Prostate gland (tissue), 2 donors: ENCODE measurements around the gene PPP2R2D.

ENCODE experiments used
- POLR2AphosphoS5 ChIP-seq: sonication (generic); formaldehyde crosslinking; IDR thresholded peaks from one replicate; pipeline ENCODE4 v1.6.1; 2017; ENCODE audit warnings: antibody characterized with exemption
- TF ChIP-seq, protein P1 (sequence below), 4 experiments: fragments of 200-600 bp in 2 of 4; fragments of 450-650 bp in 2 of 4; sonication (generic) in 2 of 4; IDR thresholded peaks; 1 replicate in 3 of 4; 2 replicates in 1 of 4; pipeline ENCODE4 v1.5.1; 2016 to 2019; ENCODE audit warnings: antibody characterized with exemption in 4 of 4, mild to moderate bottlenecking in 2 of 4, moderate library complexity in 2 of 4

DNA sequence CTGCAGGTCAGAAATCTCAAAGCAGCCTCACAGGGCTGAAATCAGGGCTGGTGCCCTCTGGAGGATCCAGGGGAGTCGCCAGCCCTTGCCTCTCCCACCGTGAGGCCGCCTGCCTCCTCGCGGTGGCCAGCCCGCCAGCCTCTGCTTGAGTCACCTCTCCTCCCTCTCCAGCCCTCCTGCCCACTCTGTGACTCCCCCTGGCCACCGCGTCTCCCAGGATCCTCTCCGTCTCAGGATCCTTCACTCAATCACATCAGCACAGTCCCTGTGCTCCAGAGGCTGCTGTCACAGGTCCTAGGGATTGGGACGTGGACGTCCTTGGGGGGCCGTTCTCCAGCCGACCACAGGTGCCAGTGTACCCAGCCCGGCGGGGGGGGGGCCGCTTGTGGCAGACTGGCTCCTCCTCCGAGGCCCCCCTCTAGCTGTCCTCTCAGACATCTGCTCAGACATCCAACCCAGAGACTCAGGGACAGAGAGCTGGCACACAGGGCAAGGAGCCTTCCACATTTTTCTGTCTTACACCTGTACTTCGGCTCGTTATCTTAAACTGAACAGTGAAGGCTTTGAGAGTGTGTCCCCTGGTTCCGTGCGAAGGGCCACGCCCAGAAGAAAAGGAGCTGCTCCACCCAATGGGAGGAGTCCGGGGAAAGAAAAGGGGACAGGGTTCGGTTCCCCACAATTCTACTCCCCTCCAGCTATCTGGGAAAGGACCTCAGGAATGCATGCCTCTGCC lies 9.4 kb upstream of the PPP2R2D start:
- TF ChIP-seq, protein P1, sequence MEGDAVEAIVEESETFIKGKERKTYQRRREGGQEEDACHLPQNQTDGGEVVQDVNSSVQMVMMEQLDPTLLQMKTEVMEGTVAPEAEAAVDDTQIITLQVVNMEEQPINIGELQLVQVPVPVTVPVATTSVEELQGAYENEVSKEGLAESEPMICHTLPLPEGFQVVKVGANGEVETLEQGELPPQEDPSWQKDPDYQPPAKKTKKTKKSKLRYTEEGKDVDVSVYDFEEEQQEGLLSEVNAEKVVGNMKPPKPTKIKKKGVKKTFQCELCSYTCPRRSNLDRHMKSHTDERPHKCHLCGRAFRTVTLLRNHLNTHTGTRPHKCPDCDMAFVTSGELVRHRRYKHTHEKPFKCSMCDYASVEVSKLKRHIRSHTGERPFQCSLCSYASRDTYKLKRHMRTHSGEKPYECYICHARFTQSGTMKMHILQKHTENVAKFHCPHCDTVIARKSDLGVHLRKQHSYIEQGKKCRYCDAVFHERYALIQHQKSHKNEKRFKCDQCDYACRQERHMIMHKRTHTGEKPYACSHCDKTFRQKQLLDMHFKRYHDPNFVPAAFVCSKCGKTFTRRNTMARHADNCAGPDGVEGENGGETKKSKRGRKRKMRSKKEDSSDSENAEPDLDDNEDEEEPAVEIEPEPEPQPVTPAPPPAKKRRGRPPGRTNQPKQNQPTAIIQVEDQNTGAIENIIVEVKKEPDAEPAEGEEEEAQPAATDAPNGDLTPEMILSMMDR (IDR thresholded peaks at IDR 0.05), result no peak
- no peak for TF ChIP-seq POLR2AphosphoS5
